Skeletal muscle tissue (tissue), 4 donors: ENCODE data around the gene BRF1. TPM values are rescaled to one million over a fixed set of nuclear protein-coding genes. Genes with fewer than 3 reads are reported as not detected.

Experiments used
- H3K27ac ChIP-seq: one replicate; pipeline ENCODE4 v1.7.0; 2013; ENCODE audit warnings: mild to moderate bottlenecking, low read depth, low read length, inconsistent platforms
- H3K27me3 ChIP-seq, 3 donors: one replicate each; pipeline ENCODE4 v1.7.0; 2013; ENCODE audit warnings: low read length in 3 of 3; ENCODE audit not compliant: control insufficient read depth in 3 of 3, insufficient read depth in 3 of 3
- H3K36me3 ChIP-seq, 3 donors: one replicate each; pipeline ENCODE4 v1.7.0; 2013; ENCODE audit warnings: low read length in 3 of 3; ENCODE audit not compliant: control insufficient read depth in 3 of 3, insufficient read depth in 3 of 3
- H3K4me1 ChIP-seq, 3 donors: one replicate each; pipeline ENCODE4 v1.7.0; 2013; ENCODE audit warnings: low read length in 3 of 3, mild to moderate bottlenecking in 3 of 3; ENCODE audit not compliant: control insufficient read depth in 3 of 3, insufficient read depth in 3 of 3
- H3K4me3 ChIP-seq, 3 donors: one replicate each; pipeline ENCODE4 v1.7.0; 2013; ENCODE audit warnings: low read length in 3 of 3
- H3K9ac ChIP-seq, 3 donors: one replicate each; pipeline ENCODE4 v1.7.0; 2013; ENCODE audit warnings: low read length in 3 of 3, mild to moderate bottlenecking in 3 of 3, moderate library complexity in 2 of 3, low read depth in 1 of 3
- H3K9me3 ChIP-seq, 3 donors: one replicate each; pipeline ENCODE4 v1.7.0; 2013; ENCODE audit warnings: low read length in 3 of 3; ENCODE audit not compliant: control insufficient read depth in 3 of 3
- total RNA-seq: library from RNA; depleted of rRNA; stranded (reverse); fragments of >200 nt; gene quantifications from one replicate; pipeline ENCODE4 v1.2.3, GENCODE V29; 2014
- donor health status: Osteomylitis.

BRF1 gene
- total RNA-seq, 1 donor from 2014 or later: 38.1 TPM

GRCh38 chr14:105166571-105167302 is 134.1 kb downstream of the BRF1 start:
- Histone ChIP-seq H3K27me3 (peaks cover 5 to 7% (median 6%) of the 10 kb centered on the region in 3 donors), H3K4me1 (peaks cover 70 to 81% (median 79%) of the 10 kb centered on the region in 3 donors), H3K36me3 (no peaks in the 10 kb centered on the region), H3K9ac (peak overlapping the region; percentile 50 to 74 (median 57)), H3K27ac (peak overlapping the region; percentile 70), H3K9me3 (no peaks in the 10 kb centered on the region), H3K4me3 (peak overlapping the region; percentile 20 to 59 (median 35))

GRCh38 chr14:105165761-105166485 is 134.9 kb downstream of the BRF1 start:
- Histone ChIP-seq H3K4me3 (peak overlapping the region; percentile 30 to 61 (median 59)), H3K27me3 (peaks cover 5 to 7% (median 6%) of the 10 kb centered on the region in 3 donors), H3K4me1 (peaks cover 67 to 80% (median 78%) of the 10 kb centered on the region in 3 donors), H3K27ac (peak overlapping the region; percentile 70), H3K9me3 (no peaks in the 10 kb centered on the region), H3K9ac (peak overlapping the region; percentile 51 to 74 (median 64)), H3K36me3 (no peaks in the 10 kb centered on the region)

- Histone ChIP-seq H3K27ac (peak overlapping the region; percentile 70), H3K9me3 (no peaks in the 10 kb centered on the region), H3K4me3 (peak overlapping the region; percentile 38 to 61 (median 59)), H3K36me3 (no peaks in the 10 kb centered on the region), H3K27me3 (peaks cover 4 to 6% (median 5%) of the 10 kb centered on the region in 3 donors), H3K9ac (peak overlapping the region; percentile 33 to 74 (median 64)), H3K4me1 (peaks cover 61 to 78% (median 75%) of the 10 kb centered on the region in 3 donors)
Observed at GRCh38 chr14:105165134-105165704, 135.6 kb downstream of the BRF1 start.

DNA sequence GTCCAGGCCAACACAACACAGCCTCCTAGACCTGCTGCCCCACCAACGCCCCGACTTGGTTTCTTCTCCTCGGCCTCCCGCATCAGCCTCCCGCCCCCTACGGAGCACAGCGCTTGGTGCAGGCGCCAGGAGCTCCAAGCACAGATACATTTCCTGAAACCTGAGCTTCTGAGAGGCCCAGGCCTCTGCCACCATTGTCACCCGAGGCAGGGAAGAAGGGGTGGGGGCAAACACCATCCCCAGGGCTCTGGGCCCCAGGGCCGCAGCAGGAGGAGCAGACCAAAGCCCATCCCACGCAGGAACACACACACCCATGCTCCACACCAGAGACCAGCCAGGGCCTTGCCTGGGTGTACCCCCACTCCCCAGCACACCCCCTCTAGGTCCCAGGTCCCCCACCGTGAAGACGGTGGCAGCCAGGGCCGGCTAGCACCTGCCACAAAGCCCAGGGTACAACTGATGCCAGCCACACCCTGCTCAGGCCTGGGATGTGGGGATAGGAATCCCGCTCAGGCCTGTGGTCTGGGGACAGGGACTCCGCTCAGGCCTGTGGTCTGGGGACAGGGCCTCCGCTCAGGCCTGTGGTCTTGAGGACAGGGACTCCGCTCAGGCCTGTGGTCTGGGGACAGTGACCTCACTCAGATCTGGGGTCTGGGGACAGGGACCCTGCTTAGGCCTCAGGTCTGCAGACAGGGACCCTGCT is 137.6 kb downstream of the BRF1 start:
- Histone ChIP-seq H3K4me1 (peaks cover 53 to 72% (median 64%) of the 10 kb centered on the region in 3 donors), H3K9me3 (no peaks in the 10 kb centered on the region), H3K4me3 (no peak overlapping the region), H3K27ac (no peak overlapping the region), H3K36me3 (no peaks in the 10 kb centered on the region), H3K9ac (peak overlapping the region; percentile 10 to 45 (median 40)), H3K27me3 (peaks cover 0 to 6% (median 4%) of the 10 kb centered on the region in 3 donors)

DNA sequence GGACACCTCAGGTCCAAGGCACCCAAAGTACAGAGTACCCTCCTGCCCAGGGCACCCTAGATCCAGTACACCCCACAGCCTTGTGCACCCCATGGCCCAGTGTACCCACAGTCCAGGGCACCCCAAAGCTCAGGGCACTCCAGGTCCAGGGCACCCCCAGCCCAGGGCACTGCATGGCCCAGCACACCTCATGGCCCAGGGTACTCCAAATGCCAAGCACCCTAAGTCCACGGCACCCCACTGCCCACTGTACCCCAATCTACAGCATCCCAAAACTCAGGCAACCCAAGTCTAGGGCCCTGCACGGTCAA is 138.2 kb downstream of the BRF1 start:
- Histone ChIP-seq H3K4me3 (peak overlapping the region in 1 of 3 donors; percentile 50), H3K9me3 (no peaks in the 10 kb centered on the region), H3K36me3 (peaks cover 0 to under 1% (median 0%) of the 10 kb centered on the region in 3 donors), H3K27ac (no peak overlapping the region), H3K27me3 (peaks cover 0 to 6% (median 4%) of the 10 kb centered on the region in 3 donors), H3K4me1 (peaks cover 53 to 72% (median 62%) of the 10 kb centered on the region in 3 donors), H3K9ac (peak overlapping the region in 2 of 3 donors; percentile 54 to 64)

DNA sequence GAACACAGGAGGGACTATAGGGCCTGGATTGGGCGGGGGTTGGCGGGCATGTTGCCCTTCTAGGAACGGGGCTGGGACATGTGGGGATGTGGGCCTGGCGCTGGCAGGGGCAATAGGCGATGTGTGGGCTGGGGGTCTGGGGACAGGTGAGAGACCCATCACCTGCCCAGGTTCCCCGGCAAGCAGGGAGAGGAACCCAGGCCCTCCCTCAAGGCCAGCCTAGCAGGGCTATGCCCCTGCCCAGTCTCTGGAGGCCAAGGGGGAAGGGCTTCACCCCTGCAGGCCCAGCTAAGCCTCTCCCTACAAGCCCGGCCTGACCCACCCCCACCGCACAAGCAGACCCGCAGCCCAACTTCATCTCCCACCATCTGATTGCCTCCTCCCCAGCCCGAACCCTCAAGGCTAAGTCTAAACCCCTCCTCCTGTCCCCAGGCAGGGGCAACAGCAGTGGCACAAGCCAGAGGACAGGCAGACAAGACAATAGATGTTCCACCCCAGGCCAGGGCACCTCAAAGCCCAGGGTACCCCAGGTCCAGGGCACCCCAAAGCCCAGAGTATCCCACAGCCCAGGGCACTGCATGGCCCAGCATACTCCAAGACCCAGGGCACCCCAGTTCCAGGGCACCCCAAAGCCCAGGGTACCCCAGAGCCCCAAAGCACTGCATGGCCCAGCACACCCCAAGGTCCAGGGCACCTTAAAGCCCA is 138.7 kb downstream of the BRF1 start:
- Histone ChIP-seq H3K4me3 (peak overlapping the region in 1 of 3 donors; percentile 50), H3K4me1 (peaks cover 52 to 71% (median 61%) of the 10 kb centered on the region in 3 donors), H3K9ac (peak overlapping the region; percentile 33 to 64 (median 54)), H3K9me3 (no peaks in the 10 kb centered on the region), H3K36me3 (peaks cover 0 to 4% (median 0%) of the 10 kb centered on the region in 3 donors), H3K27ac (no peak overlapping the region), H3K27me3 (peaks cover 0 to 6% (median 4%) of the 10 kb centered on the region in 3 donors)

DNA sequence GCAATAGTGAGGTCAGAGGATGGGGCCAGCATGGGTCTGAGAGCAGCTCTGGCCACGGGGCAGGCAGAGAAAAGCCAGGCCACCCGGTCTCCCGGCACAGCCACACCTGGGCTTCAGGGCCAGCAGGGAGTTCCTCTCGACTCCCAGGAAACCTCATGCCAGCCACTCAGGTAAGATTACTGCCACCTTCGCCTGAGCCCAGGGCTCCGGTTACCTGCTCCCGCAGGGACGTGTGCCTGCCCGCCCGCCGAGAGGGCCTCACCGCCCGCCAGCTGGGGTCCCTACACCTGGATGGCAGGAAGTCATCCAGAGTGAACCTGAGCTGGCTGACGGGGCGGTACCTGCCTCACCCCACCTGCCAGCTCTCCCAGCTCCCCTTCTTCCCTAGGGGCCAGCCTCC is 139.5 kb downstream of the BRF1 start:
- no peaks in the 10 kb centered on the region for H3K9me3 ChIP-seq
- H3K9ac ChIP-seq: peak overlapping the region in 1 of 3 donors; percentile 40
- H3K4me1 ChIP-seq: peaks cover 44 to 63% (median 53%) of the 10 kb centered on the region in 3 donors
- H3K36me3 ChIP-seq: peaks cover 0 to 4% (median under 1%) of the 10 kb centered on the region in 3 donors
- H3K27ac ChIP-seq: no peak overlapping the region
- no peak overlapping the region for H3K4me3 ChIP-seq
- H3K27me3 ChIP-seq: peaks cover 0 to 4% (median 2%) of the 10 kb centered on the region in 3 donors

DNA sequence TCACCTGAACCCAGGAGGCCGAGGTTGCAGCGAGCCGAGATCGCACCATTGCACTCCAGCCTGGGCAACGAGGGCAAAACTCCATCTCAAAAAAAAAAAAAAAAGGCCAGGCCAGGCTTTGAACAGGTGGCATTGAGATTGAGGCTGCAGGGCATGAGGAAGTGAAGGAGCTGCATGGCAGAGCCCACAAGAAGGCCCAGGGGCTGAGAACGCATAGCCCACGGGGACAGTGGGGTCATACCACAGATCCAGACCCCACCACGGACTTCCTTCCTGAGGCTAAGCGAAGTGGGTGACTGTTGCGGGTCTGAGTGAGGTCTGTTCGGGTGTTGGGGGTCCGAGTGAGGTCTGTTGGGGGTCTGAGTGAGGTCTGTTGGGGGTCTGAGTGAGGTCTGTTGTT is 140.0 kb downstream of the BRF1 start:
- no peaks in the 10 kb centered on the region for H3K9me3 ChIP-seq
- peaks cover 0 to 2% (median 0%) of the 10 kb centered on the region in 3 donors for H3K27me3 ChIP-seq
- no peak overlapping the region for H3K27ac ChIP-seq
- H3K4me3 ChIP-seq: no peak overlapping the region
- H3K4me1 ChIP-seq: peaks cover 40 to 58% (median 48%) of the 10 kb centered on the region in 3 donors
- no peak overlapping the region for H3K9ac ChIP-seq
- H3K36me3 ChIP-seq: peaks cover 0 to 4% (median 2%) of the 10 kb centered on the region in 3 donors

GRCh38 chr14:105159344-105159743 is 141.5 kb downstream of the BRF1 start:
- Histone ChIP-seq H3K27me3 (peaks cover 0 to 2% (median 0%) of the 10 kb centered on the region in 3 donors), H3K27ac (no peak overlapping the region), H3K9ac (no peak overlapping the region), H3K4me1 (peaks cover 26 to 54% (median 39%) of the 10 kb centered on the region in 3 donors), H3K4me3 (no peak overlapping the region), H3K36me3 (peaks cover 3 to 5% (median 4%) of the 10 kb centered on the region in 3 donors), H3K9me3 (no peaks in the 10 kb centered on the region)
